ENCODE results near the gene ALG14.
"Not testable (repeated sequence)": the region's sequence is repeated elsewhere in the genome, so short reads cannot be mapped to it uniquely, and the experiment has no call there.

GRCh38 chr1:95019466-95019865 is 53.3 kb downstream of the ALG14 start:
- not testable (repeated sequence) for TF ChIP-seq CTCF (IDR thresholded peaks at IDR 0.05; ENCODE audit: extremely low read depth in 1 of 2, insufficient read depth in 1 of 2, low read depth in 1 of 2, low read length in 2 of 2); POLR2A (IDR thresholded peaks at IDR 0.05; ENCODE audit: low read depth, low read length)

Data from endothelial cell of umbilical vein (primary cell).